Stimulated activated CD4-positive, alpha-beta T cell treated with anti-CD3 and anti-CD28 coated beads, Interleukin-1b, Interleukin-23, amount 100 ng/mL, for 1 hour (primary cell): ENCODE data around the gene GPR176.

Experiments
- DNase-seq, 2 donors: peaks; one replicate each; pipeline ENCODE4 v3.0.0-alpha.2; 2020; ENCODE audit warnings: low read depth in 2 of 2

GPR176 gene, protein sequence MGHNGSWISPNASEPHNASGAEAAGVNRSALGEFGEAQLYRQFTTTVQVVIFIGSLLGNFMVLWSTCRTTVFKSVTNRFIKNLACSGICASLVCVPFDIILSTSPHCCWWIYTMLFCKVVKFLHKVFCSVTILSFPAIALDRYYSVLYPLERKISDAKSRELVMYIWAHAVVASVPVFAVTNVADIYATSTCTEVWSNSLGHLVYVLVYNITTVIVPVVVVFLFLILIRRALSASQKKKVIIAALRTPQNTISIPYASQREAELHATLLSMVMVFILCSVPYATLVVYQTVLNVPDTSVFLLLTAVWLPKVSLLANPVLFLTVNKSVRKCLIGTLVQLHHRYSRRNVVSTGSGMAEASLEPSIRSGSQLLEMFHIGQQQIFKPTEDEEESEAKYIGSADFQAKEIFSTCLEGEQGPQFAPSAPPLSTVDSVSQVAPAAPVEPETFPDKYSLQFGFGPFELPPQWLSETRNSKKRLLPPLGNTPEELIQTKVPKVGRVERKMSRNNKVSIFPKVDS

DNA sequence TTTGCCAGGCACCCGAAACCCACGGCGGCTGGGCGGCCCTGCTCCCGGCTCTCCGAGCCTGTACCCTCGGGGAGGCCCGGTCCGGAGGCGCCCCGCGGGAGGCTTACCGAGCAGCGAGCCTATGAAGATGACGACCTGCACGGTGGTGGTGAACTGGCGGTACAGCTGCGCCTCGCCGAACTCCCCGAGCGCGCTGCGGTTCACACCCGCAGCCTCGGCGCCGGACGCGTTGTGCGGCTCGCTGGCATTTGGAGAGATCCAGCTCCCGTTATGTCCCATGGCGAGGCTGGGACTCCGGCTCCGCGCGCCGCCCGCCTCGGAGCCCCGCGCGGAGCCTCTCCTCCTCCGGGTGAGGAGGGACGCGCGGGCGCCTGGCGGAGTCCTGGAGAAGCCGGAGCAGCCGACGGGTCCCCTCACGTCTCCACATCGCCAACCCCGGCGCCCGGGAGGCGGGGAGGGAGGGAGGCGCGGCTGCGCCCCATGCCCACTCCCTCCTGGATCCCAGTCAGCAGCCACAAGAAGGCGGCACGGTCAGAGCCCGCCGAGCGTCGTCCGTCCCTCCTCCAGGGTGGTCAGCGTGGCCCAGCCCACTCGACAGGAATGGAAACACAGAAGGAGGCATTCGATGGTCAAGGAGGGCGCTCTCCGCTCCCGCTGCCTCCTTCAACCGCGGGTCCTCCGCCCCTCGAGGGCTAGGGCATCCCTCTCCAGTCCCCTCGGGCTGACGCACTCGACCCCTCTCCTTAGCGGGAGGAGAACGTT lies at the start of gene GPR176:
Gene GPR176 (minus strand): TSS at position 519 of the 762 bp plus-strand sequence. CDS start 240 bp downstream, at position 279.
- DNase-seq, result no peak

DNA sequence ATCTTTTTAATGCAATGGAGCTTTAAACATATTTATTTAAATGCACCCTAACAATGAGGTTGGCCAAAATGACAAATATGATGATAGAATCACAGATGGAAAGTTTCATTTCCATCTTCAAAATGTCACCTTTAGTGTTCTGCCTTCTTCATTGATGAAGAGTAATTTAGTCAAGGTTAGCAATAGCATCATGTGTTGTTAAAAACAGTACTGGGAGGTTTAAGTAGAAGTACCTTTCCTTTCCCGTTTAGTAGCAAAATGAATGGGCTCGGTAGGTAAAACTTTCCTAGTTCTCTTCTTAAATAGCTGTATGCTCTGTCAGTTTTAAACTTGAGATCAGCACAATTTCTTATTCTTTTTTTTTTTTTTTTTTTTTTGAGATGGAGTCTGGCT lies 48.9 kb upstream of the GPR176 start:
- DNase-seq, result no peak

DNA sequence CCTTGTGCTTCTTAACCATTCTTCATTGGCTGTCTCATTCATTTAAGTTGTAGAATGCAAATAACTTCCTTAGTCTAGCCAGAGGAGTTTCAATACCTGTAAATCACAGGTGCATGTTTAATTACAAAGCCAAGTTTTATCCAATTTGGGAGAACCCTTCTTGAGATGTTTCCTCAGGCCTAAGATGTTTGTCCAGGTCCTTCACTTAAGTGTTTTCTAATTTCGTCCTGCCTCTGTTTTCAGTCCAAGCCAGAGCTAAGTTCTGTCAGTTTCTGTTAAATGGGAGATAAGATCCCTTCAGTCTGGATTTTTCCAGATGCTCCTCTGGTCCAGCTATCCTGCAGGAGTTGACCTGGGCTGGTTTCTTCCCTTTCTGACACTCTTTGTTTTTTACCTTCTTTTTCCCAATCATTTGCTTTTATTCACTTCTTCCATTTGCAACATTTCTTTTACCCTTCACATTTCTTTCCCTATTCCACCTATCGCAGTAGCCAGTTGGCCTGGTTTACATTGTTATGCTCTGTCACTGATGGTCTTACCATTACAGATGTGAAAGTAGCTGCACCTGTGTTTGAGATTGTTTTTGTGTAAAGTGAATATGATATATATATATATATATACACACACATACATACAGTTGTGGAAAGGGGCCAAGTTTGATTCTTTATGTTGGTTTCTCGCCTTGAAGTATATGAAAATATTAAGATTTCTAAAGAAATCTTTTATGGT lies 48.4 kb upstream of the GPR176 start:
- DNase-seq, result no peak

DNA sequence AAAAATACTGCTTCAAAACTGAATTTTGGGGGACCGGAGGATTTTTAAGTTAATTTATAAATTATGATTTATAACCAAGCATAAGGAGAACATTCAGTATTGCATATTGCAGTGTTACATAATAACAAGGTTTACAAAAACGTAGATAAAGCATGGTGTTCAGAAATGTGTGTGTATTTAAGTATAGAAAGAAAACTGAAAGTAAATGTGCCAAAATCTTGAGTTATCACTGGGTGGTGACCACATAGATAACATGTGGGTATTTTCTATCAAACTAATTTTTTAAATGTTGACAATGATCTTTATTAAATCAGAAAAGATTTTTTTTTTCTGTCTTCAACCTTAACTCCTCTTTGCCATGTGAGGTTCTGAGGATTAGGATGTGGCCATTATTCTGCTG lies 46.5 kb upstream of the GPR176 start:
- no peak for DNase-seq

DNA sequence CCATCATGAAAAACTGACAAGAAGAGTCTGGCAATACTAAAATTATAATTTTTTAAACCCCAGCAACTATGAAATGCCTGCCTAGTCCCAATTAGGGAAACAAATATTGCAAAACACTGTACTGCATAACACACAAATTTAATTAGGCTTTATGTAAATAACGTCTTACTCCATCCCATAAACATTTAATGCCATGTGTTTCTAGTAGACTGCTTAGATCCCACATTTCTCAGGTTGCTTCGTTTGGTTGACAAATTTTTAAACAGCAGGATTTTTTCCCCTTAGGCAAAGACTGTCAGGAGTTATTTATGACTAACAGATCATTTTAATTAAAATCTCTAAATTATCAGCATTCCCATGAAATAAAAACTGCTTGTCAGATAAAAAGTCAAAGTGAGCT lies 43.7 kb upstream of the GPR176 start:
- no peak for DNase-seq

DNA sequence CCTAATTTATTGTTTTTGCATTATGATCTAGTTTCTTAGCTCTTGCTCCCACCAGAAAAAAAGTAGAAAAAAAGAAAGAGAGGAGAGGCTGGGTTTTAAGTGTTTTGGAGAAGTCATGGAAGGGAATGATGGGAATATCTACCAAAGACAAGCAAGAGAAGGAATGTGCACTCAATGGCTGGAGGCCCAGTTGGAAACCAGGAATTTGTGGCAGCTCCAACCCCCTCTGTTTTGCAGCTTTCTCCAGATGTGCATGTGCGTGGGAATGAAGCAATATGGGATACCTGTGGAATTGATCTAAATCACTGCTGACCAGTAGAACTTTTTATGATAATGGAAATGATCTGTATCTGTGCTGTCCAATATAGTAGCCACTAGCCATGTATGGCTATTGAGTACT lies 41.0 kb upstream of the GPR176 start:
- no peak for DNase-seq

DNA sequence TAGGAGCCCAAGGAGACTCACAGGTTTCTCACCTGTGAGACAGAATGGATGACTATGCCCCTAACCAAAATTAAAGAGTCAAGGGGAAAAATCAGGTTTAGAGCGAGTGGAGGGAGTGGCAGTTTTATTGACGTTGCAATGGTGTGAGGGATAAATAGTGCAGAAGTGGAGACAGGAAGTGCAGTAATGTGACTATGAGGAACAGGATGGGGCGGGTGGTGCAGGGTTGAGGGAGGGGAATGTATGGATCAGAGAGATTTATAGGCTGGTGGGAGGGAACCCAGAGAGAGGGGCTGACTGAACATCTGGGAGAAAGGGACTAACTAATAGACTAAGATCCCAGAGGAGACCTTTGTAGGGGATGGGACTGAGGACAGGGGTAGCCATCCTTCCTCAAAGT lies 40.3 kb upstream of the GPR176 start:
- DNase-seq, result no peak

DNA sequence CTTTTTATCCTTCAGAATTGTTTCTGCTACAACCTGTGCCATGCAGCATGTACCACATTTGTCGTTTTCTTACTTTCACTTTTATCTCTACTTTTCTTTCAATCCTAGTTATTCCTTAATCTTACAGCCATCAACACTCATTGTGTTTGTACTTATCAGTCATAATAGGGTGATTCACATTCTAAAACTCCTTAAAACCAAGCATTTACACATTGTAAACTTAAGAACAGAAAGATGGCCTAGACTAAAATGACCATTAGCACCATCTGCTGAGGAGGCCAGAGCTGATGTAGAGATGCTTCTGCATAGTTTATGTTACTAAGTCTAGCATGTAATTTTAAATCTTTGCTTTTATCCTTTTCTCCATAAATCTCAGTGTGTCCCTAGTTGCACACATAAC lies 39.3 kb upstream of the GPR176 start:
- DNase-seq, result no peak

DNA sequence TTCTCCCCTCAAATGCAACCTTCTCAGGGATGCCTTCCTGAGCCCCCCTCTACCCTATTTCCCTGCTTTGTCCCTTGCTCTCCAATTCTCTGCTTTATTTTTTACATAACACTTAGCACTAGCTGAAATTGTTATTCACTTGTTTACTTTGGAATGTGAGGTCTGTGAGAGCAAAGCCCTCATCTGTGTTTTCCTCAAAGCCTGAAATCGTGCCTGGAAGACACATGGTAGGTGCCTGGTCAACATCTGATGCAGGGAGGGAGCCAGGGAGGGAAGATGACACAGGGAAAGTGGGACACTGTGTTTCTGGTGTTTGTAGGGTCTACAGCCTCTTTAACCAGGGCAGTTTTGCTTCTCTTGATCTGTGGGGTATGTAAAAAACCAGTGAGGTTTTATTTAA lies 37.4 kb upstream of the GPR176 start:
- DNase-seq, result no peak

DNA sequence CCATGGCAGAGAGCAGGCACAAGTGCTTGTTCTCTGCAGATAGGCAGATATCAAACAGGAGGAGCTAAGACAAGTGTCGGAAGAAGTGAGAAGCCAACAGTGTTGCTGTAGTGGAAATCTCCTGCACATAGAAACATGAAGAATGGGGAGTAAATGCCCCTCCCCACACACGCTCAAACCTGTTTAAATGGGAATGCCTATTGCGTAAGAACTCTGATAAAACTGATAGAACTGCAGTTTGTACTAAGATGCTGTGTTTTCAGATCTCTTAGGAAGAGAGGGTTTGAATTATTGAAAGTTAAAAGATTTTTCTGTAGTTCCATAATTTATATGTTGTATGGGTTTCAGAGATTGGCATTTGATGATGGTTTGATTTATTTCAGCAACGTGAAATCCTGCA lies 33.5 kb upstream of the GPR176 start:
- no peak for DNase-seq

DNA sequence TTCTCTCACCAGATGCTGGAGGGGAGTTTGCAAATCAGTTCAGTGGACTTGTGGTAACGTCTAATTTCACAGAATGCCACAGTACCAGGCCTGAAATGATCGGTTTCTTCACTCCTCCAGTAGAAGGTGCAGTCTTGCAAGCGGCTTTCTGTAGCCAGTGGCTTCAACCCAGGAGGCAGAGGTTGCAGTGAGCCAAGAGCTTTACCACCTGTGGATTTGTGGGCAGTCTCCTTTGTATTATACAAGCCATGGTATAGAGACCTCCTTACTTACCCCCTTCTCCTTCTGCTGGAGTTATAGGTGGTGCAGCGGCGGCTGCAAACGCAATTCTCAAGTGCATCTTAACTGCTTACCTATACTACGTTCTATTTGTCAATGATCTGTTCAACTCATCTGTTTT lies 31.5 kb upstream of the GPR176 start:
- no peak for DNase-seq

DNA sequence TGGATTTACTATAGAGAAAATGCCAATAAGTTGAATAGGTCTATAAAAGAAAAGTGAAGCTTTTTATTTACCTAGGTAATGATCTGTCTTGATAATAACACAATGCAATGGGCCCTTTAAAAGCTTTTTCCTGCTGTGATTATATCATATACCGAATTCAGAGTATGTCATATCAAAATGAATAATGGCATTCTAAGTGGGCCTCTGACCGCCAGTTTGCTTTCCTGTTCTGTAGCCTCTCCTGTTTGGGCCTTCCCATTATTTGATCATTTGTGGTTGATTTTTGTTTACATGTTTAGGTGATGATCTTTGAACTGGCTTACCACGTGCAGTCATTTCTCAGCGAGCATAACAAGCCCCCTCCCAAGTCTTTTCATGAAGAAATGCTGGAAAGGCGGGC lies 28.8 kb upstream of the GPR176 start:
- DNase-seq, result no peak

DNA sequence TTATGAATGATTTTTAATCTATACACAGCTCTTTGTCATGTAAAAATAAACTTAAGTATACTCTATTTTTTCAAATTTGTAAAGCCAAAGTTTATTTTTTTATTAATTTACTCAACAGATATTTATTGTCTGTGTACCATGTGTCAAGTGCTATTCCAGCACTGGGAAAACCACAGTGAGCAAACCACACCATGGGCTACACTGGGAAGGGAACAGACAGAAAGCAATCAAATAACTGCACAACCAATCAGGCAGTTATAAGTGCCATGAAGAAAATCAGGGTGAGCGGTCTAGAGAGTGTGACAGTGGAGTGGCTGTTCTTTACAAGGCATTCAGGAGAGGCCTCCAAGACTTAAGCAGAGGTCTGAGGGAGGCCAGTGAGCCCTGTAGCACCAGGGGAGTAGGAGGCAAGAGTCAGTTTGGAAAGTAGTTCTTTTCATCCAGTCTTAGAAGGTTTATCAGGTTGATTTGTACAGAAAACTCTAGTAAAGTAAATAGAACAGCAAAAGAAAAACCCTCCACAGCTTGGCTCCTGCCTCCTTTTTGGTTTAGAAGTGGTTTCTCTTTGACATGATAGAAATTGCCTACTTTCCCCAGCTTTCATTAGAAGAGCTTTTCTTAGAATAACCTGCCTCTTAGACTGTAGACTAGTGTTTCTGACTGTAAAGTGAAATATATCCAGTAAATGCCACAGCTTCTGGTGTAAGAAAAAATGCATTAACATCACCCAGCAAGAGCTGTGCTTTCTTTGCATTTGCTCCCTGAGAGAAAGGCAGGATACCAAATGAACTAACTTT lies 27.5 kb upstream of the GPR176 start:
- DNase-seq, result no peak

DNA sequence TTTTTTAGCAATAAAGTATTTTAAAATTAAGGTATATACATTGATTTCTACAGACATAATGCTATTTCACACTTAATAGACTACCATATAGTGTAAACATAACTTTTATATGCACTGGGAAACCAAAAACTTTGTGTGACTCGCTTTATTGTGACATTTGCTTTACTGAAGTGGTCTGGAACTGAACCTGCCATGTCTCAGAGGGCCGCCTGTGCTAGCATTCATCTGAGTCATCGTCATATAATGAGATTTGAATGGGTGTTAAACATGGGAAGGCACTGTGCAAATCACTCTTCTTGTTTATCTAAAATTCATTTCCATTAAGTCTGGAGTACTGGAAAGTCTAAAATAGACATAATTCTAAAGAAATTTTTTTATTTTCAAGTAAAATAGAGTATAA lies 26.8 kb upstream of the GPR176 start:
- no peak for DNase-seq

DNA sequence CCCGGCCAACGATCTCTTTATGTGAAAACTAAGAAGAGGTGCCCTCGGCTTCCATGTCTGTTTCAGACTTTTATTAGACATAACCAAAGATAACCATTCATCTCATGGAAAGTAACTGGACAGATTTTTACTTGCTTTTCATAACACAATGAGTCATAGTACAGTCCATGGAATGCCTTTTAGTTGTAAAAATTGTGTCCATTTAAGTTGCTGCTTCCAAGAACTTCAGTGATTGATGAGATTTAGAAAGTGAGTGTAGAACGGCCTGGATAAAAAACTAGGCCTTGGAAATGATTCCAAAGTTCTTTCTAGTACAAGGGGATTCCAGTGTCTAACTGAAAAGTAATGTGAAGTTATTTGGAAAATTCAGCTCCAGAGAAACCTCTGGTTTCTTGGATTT lies 24.7 kb upstream of the GPR176 start:
- DNase-seq, result no peak

DNA sequence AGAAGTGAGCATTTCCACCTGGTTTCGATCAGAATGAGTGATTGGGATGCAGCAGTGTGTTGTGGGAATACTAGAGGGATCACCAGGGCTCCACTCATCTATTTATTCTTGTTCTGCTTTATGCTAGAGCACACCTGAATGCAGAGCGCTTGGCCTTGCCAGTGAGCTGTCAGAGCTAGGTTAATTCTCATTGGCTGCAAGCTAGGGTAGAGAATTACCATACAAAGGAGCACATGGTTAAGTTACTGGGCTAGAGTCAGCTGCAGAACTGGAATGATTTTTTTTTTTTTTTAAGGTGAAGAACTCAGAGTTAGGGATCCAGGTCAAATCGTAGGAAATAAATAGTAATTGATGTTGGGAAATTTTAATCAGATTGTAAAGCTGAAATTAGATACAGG lies 22.7 kb upstream of the GPR176 start:
- no peak for DNase-seq

DNA sequence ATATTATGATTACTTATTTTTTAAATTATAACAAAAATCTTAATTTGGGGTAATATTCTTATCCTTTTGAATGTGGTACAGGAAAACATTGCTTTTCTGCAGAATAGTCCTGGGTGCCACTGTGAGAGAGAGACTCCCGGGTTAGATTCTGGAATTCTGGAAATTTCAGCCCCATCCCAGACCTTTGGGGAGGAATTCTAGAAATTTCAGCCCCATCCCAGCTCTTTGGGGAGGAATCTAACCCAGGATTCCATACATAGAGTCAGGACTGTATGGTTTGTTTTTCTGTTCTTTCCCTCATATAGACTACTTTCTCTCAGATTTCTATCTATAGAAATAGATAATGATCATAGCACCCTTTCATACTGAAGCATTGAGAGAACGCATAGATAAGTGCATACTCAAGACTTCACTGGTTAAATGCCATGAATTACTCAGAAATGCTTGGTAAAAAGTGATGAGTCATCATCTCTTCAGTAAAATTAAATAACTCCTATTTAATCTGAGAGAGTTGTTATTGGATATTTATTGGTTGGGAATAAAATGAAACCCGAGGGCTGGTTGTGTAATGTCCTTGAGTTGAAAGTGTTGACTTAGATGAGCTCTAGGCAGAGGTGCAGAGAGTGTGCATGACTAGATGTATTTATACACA lies 22.2 kb upstream of the GPR176 start:
- DNase-seq, result no peak

DNA sequence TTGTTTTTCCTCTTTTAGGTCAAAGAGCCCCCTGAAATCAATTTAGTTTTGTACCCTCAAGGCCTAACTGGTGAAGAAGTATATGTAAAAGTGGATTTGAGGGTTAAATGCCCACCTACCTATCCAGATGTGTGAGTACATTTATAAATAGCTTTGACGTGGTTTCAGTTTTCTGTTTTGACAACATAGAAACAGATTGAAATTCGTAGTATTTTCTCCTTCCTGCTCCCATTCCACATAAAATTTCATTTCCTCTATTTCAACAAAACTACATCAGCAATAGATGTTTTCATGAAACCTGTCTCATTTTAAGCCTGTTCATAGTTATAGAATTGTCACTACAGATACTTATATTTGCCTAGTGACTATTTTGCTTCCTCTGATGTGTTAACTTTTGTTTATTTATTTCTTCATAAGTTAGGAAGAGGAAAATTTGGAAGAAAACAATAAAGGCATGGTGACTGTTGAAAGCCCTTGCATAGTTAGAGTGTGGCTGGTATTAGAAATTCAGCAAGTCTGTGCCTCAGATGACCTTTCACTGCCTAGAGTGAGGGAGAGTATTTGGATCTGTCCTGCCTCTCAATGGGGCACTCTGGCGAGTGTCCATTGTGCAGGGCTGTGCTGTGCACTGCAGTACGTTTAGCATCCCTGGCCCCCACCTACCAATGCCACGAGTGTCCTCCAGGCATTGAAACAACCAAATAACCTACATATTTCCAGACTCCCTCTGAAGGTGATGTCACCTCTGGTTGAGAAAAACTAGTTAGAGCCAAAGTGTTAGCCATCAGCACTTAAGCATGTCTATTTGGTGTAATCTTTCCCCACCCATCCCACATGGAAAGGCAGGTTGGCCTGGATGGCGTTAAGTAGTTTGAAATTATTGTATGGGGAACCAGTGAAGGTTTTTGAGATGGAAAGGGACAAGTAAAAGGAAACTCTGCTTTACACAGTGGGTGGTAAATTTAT lies 19.7 kb upstream of the GPR176 start:
- DNase-seq, result no peak

DNA sequence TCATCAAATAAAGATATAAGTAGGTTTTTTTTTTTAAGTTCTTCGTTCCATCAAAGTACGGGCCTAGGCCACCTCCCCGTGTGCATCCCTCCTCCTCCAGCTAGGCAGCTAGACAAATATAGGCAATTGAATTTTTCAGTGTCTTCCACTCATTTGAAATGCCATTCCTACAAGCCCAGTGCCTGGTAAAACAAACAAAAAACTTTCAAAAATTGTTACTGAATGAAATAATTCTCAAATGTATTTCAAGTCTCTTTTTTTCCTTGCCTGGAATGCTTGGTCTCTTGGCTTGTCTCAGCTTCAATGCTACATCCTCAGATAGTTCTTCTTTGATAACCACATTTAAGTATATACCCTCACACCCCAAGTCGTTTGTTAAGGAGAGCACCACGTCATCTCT lies 17.6 kb upstream of the GPR176 start:
- no peak for DNase-seq

DNA sequence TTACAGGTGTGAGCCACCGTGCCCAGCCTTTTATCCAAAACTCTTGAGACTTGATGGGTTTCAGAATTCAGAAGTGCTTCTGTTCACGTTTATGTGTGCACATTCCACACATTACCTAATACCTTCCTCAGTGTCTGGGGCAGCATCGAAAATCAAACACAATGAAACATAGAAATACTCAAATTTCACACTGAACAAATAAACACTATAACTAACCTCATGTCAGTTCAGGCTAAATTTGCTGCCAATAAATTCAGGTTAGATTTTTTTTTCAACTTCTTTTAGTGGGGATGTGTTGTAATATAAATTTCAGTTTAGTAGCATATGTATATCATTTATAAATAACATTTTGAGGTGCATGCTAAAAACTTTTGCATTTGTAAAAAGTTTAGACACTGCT lies 16.6 kb upstream of the GPR176 start:
- no peak for DNase-seq
